Activated CD4-positive, CD25-positive, alpha-beta regulatory T cell (primary cell): ENCODE data around the gene PACC1.
"Not testable (repeated sequence)": the region's sequence is repeated elsewhere in the genome, so short reads cannot be mapped to it uniquely, and the experiment has no call there.

Source experiments
- DNase-seq, 4 experiments: peaks; one replicate each; lab custom pipeline; 2025; lab: John Stamatoyannopoulos, UW

Gene PACC1

DNA sequence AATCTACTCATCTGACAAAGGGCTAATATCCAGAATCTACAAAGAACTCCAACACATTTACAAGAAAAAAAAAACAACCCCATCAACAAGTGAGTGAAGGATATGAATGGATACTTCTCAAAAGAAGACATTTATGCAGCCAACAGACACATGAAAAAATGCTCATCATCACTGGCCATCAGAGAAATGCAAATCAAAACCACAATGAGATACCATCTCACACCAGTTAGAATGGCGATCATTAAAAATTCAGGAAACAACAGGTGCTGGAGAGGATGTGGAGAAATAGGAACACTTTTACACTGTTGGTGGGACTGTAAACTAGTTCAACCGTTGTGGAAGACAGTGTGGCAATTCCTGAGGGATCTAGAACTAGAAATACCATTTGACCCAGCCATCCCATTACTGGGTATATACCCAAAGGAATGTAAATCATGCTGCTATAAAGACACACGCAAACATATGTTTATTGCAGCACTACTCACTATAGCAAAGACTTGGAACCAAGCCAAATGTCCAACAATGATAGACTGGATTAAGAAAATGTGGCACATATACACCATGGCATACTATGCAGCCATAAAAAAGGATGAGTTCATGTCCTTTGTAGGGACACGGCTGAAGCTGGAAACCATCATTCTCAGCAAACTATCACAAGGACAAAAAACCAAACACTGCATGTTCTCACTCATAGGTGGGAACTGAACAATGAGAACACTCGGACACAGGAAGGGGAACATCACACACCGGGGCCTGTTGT is 18.8 kb downstream of the PACC1 start:
- not testable (repeated sequence) for DNase-seq

DNA sequence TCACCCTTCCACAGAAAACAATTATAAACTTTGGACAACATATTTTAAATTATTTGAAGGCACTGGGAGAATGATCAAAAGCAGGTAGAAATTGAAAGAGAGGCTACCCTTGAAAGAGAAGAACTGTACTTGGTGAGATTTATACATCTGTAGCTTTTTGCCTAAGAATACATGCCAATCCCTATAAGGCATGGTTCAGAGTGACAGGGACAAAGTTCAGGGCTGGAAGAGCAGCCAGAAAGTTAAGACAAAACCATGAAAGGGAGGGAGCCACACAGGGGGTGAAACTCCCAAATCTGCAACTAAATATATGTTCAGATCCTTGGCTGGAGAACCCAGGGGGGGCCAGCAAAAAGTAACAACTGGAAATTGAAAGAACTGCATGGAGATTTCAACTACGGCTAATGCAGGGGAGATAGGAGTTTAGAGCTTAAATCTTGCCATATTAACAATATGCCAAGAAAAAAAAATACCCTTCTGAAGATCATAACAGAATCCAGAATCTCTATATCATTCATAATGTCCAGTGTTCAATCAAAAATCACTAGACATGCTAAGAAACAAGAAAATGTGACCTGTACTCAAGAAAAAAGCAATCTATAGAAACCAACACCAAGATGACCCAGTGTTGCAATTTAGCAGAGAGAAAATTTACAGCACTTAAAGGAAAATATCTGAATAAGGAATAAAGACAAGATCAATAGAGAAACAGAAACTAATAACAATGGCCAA is 25.5 kb downstream of the PACC1 start:
- DNase-seq: no peak

DNA sequence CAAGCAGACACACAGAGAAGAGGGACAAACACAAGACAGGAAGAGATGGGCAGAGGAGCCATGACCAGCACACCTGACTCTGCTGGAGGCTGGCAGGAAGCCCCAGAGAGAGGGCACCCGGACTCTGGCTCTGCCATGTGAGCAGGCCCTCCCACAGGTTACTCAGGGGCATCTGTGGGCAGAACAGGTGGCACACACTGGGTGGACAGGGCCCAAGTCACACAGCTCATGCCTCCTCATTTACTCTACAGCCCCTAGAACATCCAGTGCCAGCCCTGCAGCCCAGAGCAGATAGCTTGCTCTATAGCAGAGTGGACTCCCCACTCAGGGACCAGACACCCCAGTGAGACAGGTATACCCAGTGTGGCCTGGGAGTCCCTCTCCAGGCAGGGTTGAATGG is 28.7 kb downstream of the PACC1 start:
- DNase-seq: no peak

DNA sequence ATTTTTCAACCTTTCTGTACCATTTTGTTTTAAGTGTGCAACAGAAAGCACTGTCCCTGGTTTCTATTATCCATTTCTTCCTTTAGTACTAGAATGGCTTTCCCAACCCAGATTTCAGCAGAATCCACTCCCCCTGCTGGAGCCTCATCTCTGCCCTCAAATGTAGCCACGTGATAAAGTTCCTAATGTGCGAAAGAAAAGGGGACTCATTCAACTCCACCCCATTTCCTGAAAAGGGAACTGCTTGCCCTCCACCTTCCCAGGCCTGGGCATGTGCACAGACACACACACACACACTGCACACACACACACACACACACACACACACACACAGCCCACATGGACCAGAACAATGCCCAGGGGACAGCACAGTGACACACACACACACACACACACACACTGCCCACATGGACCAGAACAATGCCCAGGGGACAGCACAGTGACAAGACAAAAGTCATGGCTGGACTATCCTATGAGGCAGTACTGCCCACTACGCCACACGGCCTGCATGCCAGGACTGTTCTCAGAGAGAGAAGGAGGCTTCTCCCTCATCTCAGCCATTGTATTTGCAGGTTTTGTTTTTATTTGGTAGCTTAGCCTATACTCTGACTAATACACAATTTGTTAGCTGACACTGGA is 33.2 kb downstream of the PACC1 start:
- DNase-seq: no peak

DNA sequence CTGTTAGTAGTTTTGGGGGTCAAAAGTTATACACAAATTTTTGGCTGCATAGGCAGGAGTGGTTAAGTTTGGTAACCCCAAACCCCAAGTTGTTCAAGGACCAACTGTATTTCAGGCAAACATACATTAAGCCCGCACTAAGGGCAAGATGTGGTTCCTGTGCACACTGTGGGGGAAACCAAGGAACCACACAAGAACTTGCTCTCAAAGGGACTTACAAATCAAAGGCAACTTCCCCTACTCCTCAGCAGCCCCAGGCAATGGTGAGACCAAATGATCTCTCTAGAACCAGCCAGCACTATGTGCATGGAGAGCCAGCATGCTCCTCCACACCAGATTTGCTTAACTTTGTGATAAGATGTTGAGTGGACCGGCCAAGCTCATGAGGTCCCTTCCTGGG is 35.3 kb downstream of the PACC1 start:
- DNase-seq: no peak

DNA sequence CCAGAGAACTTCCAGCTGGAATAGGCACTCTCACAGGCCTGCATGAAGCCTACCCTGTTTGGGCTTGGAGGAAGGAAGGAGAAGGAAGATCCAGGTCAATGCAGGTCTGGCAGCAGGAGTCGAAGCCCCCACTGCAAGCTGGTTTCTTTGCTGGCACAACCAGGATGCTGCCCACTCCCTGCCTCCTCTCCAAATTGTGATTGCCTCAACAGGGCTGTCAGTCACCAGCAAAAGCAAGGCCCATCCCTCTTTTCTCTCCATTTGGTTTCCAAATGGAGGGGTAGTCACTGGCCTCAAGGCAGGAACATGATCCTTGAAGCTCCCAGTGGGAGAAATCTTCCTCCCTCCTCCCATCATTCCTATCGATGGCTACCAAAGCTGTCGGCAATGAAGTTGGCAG is 37.0 kb downstream of the PACC1 start:
- no peak for DNase-seq

DNA sequence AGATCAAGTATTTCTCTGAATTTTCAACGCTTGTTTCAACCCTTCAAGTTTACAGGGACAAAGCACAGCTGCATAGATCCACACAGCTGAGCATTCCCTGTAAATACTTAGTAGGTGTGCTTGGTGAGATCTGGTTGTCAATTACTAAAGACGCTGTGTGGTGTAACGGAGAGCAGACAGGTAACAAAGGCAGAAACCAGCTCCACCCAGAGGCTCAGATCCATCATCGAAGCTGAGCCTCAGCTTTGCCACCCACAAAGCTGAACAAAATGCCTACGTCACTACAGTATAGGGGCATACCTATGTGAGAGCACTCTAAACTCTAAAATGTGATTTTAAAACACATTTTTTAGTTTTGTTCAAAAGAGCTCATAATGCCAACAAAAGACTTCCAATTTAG is 38.7 kb downstream of the PACC1 start:
- no peak for DNase-seq

DNA sequence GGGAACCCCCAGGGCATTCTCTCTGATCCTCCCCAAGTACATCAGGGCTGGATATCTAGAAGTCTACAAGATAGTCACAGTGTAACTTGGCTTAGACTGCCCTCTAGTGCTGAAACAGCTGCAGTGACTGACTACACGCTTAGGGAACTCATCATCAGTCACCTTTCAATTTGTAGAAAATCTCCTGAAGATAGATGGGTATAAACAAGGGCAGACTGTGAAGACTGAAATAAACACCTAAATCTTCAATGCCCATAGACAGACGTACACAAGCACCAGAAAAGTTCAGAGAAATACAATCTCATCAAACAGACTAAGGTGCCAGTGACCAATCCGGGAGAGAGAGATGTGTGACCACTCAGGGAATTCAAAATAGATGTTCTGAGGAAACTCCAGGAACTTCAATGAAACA is 46.6 kb downstream of the PACC1 start:
- no peak for DNase-seq

DNA sequence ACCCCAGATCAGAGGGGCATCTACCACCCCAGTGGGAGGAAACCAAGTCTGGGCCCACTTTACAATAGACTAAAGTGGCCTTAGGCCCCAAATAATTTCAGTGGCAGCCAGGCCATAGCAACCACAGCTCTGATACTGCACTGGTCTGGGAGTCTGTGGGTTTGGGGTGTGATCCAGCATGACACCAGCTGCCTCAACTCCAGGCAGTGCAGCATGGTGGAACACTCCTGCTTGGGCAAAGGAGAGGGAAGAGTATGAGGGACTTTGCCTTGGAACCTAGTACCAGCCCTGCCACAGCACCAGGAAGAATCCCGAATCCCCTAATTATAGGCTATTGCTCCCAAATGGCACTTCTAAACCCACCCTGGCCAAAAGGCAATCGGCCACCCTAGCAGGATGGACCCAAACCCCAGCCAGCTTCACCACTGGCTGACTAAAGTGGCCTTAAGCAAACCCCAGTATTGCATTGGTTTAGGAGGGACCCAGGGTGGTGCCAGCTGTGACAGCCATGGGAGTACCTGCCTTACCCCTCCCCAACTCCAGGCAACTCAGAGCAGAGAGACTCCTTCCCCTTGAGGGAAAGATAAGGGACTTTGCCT is 47.1 kb downstream of the PACC1 start:
- no peak for DNase-seq

DNA sequence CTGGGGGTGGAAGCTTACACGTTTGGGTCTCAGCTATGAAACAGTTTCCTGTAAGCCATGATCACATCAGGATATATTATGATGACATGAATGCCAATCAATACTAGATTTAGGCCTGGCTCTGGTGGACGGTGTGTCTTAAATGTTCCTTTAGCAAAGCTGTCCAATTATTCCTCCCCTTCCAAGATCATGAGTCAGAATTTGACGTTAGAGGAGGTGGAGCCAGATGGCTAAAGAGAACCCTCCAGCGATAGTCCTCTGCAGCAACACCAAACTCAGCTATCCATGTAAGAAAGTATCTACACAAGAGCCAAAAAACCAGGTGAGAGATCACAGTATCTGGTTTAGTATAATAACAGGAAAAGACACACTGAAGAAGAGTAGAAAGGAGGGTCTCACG is 47.8 kb downstream of the PACC1 start:
- DNase-seq: no peak

DNA sequence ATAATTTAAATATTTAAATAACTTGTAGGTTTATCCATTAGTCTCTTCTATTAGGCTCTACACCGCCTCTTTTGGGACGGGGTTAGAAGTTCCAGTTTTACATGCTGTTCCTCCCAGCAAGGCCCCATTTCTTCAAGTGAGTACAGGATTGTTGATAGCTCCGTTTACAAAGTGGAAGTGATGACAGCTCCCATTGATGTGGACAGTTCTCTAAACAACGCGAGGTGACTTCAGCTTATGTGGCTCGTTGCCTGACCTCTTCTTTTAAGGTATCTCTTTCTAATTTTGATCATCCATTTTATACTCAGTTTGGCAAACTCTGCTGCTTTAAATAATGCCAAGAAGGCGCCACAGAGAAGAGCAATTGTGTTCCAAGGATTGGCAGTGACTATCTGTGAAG is 49.7 kb downstream of the PACC1 start:
- no peak for DNase-seq

DNA sequence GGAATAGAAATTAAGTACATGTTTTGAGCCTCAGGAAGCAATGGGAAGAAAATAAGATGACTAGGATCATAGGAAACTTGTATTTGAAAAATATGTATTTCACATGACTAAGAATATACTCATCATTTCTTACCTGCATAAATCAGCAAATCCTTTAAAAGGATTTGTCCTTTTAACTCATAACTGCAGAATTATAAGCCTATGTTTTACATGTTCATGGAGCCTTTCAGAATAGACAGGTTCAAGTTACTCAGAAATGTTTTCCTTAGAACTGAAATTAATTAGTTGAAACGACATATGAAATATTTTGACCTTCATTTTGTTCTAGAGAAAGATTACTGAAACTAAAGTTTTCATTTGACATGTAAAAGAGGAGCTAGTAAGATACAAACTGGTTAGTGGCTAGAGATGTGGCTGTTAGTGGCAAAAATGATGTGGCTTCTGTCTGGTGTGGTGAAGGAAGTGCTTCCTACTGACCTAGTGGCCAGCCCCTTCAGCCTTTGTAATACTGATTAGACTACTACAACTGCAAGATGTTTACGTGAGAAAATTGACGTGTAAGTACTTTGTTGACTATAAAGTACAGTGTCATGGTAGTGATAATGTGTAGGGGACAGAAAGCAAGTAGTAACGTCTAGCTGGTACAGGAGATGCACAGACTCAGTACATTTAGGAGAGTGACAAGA is 54.7 kb downstream of the PACC1 start:
- DNase-seq: no peak

DNA sequence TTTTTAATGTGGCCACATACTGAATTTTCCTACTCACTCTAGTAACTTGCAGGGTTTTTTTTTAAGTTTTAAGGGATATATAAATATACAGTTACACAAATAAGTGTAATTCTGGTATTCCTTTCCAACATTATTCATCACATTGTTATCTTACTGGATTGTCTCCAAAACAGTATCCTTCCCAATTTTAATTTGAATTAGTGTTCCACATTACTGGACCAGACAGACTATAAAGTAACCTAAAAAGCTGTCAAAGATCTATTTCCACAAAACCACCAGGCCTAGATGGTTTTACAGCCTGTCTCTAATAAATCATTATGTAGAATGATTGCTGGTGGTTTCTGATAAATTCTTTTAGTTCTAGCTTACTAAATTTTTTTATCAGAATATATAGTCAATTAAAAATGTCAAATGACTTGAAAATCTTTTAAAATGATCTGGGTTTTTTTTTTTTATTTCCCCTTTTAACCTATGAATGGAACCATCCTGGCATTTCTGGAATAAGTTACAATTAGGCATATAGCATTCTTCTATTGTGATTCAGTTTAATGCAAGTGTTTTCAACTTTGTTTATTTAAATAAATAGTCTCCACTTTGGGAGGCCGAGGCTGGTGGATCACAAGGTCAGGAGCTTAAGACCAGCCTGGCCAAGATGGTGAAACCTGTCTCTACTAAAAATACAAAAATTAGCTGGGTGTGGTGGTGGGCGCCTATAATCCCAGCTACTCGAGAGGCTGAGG is 59.3 kb downstream of the PACC1 start:
- DNase-seq: no peak

DNA sequence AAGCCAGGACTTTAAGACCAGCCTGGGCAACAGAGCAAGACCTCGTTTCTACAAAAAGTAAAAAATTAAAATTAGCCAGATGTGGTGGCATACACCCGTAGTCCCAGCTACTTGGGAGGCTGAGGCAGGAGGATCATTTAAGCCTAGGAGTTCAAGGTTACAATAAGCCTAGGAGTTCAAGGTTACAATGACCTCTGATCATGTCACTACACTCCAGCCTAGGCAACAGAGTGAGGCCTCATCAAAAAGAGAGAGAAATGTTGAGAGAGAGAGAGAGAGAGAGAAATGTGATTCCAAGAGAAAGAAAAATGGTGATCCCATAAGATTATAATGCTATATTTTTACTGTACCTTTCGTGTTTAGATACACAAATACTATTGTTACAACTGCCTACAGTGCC is 60.2 kb downstream of the PACC1 start:
- DNase-seq: no peak

DNA sequence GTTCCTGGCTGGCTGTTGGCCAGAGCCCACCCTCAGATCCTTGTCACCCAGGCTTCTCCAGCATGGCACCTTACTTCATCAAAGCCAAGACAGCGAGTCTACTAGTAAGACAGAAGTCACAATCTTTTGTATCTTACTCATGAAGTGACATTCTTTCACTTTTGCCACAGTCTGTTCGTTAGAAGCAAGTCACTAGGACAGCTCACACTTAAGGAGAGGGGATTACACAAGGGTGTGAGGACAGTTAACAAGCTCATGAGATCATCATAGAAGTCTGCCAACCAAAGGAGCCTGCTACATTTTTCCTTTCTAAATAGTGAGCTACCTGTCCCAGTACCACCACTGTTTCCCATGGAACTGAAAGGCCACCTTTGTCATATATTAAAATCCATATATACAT is 61.5 kb downstream of the PACC1 start:
- DNase-seq: no peak

DNA sequence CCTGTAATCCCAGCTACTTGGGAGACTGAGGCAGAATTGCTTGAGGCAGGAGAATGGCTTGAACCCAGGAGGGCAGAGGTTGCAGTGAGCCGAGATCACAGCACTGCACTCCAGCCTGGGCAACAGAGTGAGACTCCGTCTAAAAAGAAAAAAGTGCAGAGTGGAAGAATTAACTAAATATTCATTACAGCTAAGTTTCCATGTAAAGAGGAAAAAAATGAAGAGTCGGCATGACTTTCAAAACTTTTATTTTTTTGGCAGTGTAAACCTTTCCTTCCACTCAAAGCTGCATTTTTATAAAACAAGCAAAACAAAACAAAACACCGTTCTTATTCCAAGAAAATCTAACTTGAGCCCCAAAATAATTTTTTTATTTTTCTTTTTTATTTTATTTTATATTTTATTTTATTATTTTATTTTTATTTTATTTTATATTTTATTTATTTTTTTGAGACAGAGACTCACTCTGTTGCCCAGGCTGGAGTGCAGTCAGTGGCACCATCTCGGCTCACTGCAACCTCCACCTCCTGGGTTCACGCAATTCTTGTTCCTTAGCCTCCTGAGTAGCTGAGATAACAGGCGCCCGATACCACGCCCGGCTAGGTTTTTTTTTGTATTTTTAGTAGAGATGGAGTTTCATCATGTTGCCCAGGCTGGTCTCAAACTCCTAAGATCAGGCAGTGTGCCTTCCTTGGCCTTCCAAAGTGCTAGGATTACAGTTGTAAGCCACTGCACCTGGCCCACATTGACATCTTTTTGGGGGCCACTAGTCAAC is 62.9 kb downstream of the PACC1 start:
- DNase-seq: no peak

DNA sequence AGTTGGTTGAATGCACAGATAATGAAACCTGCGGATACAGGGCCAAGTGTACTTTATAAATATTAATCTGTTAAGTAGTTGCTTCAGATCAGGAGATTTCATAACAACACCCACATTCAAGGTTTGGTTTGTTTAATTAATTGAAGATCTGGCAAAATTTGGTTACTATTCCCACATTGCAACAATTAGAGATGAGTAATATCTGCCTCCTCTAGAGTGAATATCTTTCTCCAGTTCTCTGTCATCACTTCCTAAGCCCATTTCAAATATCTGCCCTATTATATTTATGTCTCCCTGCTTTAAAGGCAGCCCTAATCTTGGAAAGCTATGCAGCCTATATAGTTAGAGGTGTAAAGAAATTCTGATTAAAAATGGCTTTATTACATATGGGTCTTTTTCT is 68.1 kb downstream of the PACC1 start:
- DNase-seq: no peak

DNA sequence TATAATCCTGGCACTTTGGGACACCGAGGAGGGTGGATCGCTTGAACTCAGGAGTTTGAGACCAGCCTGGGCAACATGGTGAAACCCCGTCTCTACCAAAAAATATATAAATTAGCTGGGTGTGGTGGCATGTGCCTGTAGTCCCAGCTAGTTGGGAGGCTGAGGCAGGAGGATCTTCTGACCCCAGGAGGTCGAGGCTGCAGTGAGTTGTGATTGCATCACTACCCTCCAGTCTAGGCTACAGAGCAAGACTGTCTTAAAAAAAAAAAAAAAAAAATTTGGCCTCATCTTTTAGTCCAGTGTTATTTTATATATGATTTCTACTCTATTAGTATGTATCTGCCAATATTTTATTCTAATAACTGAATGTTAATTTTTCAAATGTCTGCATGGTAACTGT is 69.8 kb downstream of the PACC1 start:
- no peak for DNase-seq

DNA sequence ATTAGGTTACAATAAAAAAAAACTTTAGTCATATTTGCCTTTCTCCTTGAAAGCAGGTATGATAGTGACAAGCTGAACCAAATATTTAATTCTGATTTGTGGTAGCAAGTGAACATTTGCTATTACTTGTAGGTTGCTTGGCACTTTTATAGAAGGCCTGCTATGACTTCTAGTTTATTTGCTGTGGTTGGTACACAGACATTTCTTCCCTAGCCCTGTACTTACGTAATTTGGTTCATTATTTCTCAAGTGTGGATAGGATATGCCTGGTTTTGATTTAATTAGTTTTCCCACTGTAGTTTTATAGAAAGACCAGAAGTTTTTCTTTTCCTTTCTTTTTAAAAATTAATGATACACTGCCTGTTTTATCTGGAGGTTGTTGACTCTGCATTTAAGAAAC is 73.6 kb downstream of the PACC1 start:
- no peak for DNase-seq

DNA sequence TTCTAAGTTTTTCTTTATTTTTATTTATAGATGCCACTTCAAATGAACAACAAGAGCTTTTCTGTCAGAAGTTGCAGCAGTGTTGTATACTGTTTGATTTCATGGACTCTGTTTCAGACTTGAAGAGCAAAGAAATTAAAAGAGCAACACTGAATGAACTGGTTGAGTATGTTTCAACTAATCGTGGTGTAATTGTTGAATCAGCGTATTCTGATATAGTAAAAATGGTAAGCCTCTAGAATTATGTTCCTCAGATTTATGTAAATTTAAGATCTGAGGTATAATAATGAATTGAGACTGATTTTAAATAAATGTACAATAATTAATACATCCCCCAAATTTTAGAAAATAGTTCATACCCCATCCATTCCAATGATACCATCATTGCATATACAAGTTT is 85.6 kb downstream of the PACC1 start:
- DNase-seq: no peak

DNA sequence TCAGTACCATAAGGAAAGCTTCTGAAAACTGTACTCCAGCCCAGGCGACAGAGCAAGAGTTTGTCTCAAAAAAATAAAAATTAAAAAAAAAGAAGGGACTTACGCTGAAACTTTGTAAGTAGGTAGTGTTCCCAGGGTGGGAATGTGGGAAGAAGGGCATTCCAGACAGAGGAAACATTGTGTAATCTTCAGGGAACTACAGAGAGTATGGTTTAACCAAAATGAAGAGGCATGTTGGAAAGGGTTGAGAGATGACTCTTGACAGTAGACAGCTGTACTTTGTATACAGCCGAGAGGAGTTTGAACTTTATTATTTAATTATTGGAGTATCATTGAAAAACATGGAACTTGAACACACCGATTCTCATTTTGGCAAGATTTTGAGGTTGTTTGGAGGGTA is 86.4 kb downstream of the PACC1 start:
- DNase-seq: no peak
